Thyroid gland (tissue), 4 donors: ENCODE results near the gene MYL12B. TPM values are rescaled to one million over a fixed set of nuclear protein-coding genes. Genes with fewer than 3 reads are reported as not detected.

ENCODE experiments used
- DNase-seq, 2 donors: peaks; one replicate each; pipeline ENCODE4 v3.0.0-alpha.2; 2019
- H3K27ac ChIP-seq, 3 donors: fragments of 200-600 bp; sonication (generic); 1 replicate in 2 of 3; 2 replicates in 1 of 3; pipeline ENCODE4 v1.5.1; 2016 to 2019; ENCODE audit warnings: mild to moderate bottlenecking in 1 of 3, moderate library complexity in 1 of 3
- H3K27me3 ChIP-seq: fragments of 200-600 bp; sonication (generic); one replicate; pipeline ENCODE4 v1.5.1; 2019
- H3K36me3 ChIP-seq, 2 donors: fragments of 200-600 bp; sonication (generic); one replicate each; pipeline ENCODE4 v1.5.1; 2016 to 2019
- H3K4me1 ChIP-seq, 2 donors: fragments of 200-600 bp; sonication (generic); one replicate each; pipeline ENCODE4 v1.5.1; 2017 to 2019
- H3K4me3 ChIP-seq, 3 donors: fragments of 200-600 bp; sonication (generic); replicated peaks in 1 of 3; 1 replicate in 2 of 3; 2 replicates in 1 of 3; pipeline ENCODE4 v1.5.1; 2016; ENCODE audit warnings: mild to moderate bottlenecking in 1 of 3
- H3K9me3 ChIP-seq: fragments of 200-600 bp; sonication (generic); one replicate; pipeline ENCODE4 v1.5.1; 2017
- CTCF ChIP-seq, 6 experiments: fragments of 200-600 bp in 3 of 6; fragments of 450-650 bp in 3 of 6; sonication (generic) in 3 of 6; IDR thresholded peaks; one replicate each; pipeline ENCODE4 v1.5.1; 2016 to 2019; ENCODE audit warnings: antibody characterized with exemption in 6 of 6, mild to moderate bottlenecking in 2 of 6, inconsistent platforms in 1 of 6, moderate library complexity in 1 of 6
- POLR2A ChIP-seq, 2 donors: fragments of 450-650 bp; IDR thresholded peaks; one replicate each; pipeline ENCODE4 v1.6.1; 2017; ENCODE audit warnings: antibody characterized with exemption in 2 of 2, mild to moderate bottlenecking in 2 of 2, moderate library complexity in 1 of 2
- WGBS, 2 donors: methylation state at CpG; one replicate each; pipeline ENCODE4 v1.1.5; 2017; 5-methylcytosine and 5-hydroxymethylcytosine counted together
- intact Hi-C: fragments of 100-400 bp; cut with DNase I; formaldehyde crosslinking; loops from one replicate; pipeline ENCODE4 v1.15.1; 2023
- total RNA-seq, 4 donors: library from RNA; depleted of rRNA; stranded (reverse); fragments of >200 nt; gene quantifications; one replicate each; pipeline ENCODE4 v1.2.3, GENCODE V29; 2016

Gene MYL12B
- total RNA-seq, 4 donors from 2014 or later: 334 to 467 (median 446) TPM

- intact Hi-C loops: no loop called here
- Histone ChIP-seq H3K36me3 (no peaks in the 10 kb centered on the region), H3K9me3 (no peaks in the 10 kb centered on the region), H3K27ac (no peak overlapping the region), H3K4me1 (no peaks in the 10 kb centered on the region), H3K4me3 (no peak overlapping the region), H3K27me3 (no peaks in the 10 kb centered on the region)
- no peak for DNase-seq
- TF ChIP-seq POLR2A (IDR thresholded peaks at IDR 0.05) (no peak), CTCF (IDR thresholded peaks at IDR 0.05) (no peak)
- 93% methylated on average over 6 of the region's 6 CpGs for WGBS, 2 donors
Measured at GRCh38 chr18:3221496-3221895, 40.4 kb upstream of the MYL12B start.

- Histone ChIP-seq H3K27me3 (no peaks in the 10 kb centered on the region), H3K27ac (no peak overlapping the region), H3K4me3 (no peak overlapping the region), H3K36me3 (no peaks in the 10 kb centered on the region), H3K9me3 (no peaks in the 10 kb centered on the region), H3K4me1 (no peaks in the 10 kb centered on the region)
- intact Hi-C loops: no loop called here
- DNase-seq: no peak
- TF ChIP-seq CTCF (IDR thresholded peaks at IDR 0.05): no peak
- TF ChIP-seq POLR2A (IDR thresholded peaks at IDR 0.05): no peak
- 82 to 94% methylated on average over 1 of the region's 1 CpG for WGBS, 2 donors
Measured at GRCh38 chr18:3223356-3223755, 38.6 kb upstream of the MYL12B start.

GRCh38 chr18:3224223-3224622 lies 37.7 kb upstream of the MYL12B start:
- DNase-seq: no peak
- Histone ChIP-seq H3K4me1 (no peaks in the 10 kb centered on the region), H3K4me3 (no peak overlapping the region), H3K27me3 (no peaks in the 10 kb centered on the region), H3K36me3 (no peaks in the 10 kb centered on the region), H3K9me3 (no peaks in the 10 kb centered on the region), H3K27ac (no peak overlapping the region)
- intact Hi-C loops: no loop called here
- TF ChIP-seq POLR2A (IDR thresholded peaks at IDR 0.05) (no peak), CTCF (IDR thresholded peaks at IDR 0.05) (no peak)
- 89 to 93% methylated on average over 3 of the region's 3 CpGs for WGBS, 2 donors

- 93 to 98% methylated on average over 3 of the region's 3 CpGs for WGBS, 2 donors
- no peak for DNase-seq
- H3K27ac ChIP-seq: no peak overlapping the region
- no peaks in the 10 kb centered on the region for H3K36me3 ChIP-seq
- TF ChIP-seq CTCF (IDR thresholded peaks at IDR 0.05): no peak
- no peak for TF ChIP-seq POLR2A (IDR thresholded peaks at IDR 0.05)
- no peaks in the 10 kb centered on the region for H3K4me1 ChIP-seq
- no peak overlapping the region for H3K4me3 ChIP-seq
- no peaks in the 10 kb centered on the region for H3K27me3 ChIP-seq
- intact Hi-C loops: no loop called here
- no peaks in the 10 kb centered on the region for H3K9me3 ChIP-seq
Measured at GRCh38 chr18:3225588-3225987, 36.3 kb upstream of the MYL12B start.

GRCh38 chr18:3226048-3226447 lies 35.9 kb upstream of the MYL12B start:
- no peaks in the 10 kb centered on the region for H3K4me1 ChIP-seq
- no peaks in the 10 kb centered on the region for H3K9me3 ChIP-seq
- WGBS, 2 donors: 97% methylated on average over 6 of the region's 6 CpGs
- no peaks in the 10 kb centered on the region for H3K36me3 ChIP-seq
- TF ChIP-seq CTCF (IDR thresholded peaks at IDR 0.05) (no peak), POLR2A (IDR thresholded peaks at IDR 0.05) (no peak)
- no peaks in the 10 kb centered on the region for H3K27me3 ChIP-seq
- intact Hi-C loops: no loop called here
- H3K27ac ChIP-seq: no peak overlapping the region
- H3K4me3 ChIP-seq: no peak overlapping the region
- DNase-seq: no peak
